Prostate gland (tissue), 2 donors: ENCODE measurements around the gene MCHR1. TPM values are rescaled to one million over a fixed set of nuclear protein-coding genes. Genes with fewer than 3 reads are reported as not detected.

Source experiments
- DNase-seq: peaks from one replicate; pipeline ENCODE4 v3.0.0-alpha.2; 2019; ENCODE audit warnings: low spot score
- H3K27ac ChIP-seq, 2 donors: fragments of 200-600 bp; sonication (generic); 2 replicates each; pipeline ENCODE4 v1.5.1; 2017 to 2019
- H3K27me3 ChIP-seq: fragments of 200-600 bp; sonication (generic); replicated peaks from 2 replicates; pipeline ENCODE4 v1.5.1; 2019; ENCODE audit not compliant: insufficient read depth
- H3K36me3 ChIP-seq, 2 donors: fragments of 200-600 bp; sonication (generic); 1 replicate in 1 of 2; 2 replicates in 1 of 2; pipeline versions ENCODE4 v1.5.1 to v1.8.1; 2017 to 2019
- H3K4me1 ChIP-seq: fragments of 200-600 bp; sonication (generic); replicated peaks from 2 replicates; pipeline ENCODE4 v1.5.1; 2019
- H3K4me3 ChIP-seq, 2 donors: fragments of 200-600 bp; sonication (generic); 2 replicates each; pipeline ENCODE4 v1.5.1; 2017 to 2019
- H3K9me3 ChIP-seq: fragments of 200-600 bp; sonication (generic); 2 replicates; pipeline ENCODE4 v1.5.1; 2017
- CTCF ChIP-seq, 4 experiments: fragments of 200-600 bp in 2 of 4; fragments of 450-650 bp in 2 of 4; sonication (generic) in 2 of 4; IDR thresholded peaks; 1 replicate in 3 of 4; 2 replicates in 1 of 4; pipeline ENCODE4 v1.5.1; 2016 to 2019; ENCODE audit warnings: antibody characterized with exemption in 4 of 4, mild to moderate bottlenecking in 2 of 4, moderate library complexity in 2 of 4
- POLR2A ChIP-seq: fragments of 450-650 bp; IDR thresholded peaks from one replicate; pipeline ENCODE4 v1.6.1; 2016; ENCODE audit warnings: antibody characterized with exemption, mild to moderate bottlenecking
- POLR2AphosphoS5 ChIP-seq: sonication (generic); formaldehyde crosslinking; IDR thresholded peaks from one replicate; pipeline ENCODE4 v1.6.1; 2017; ENCODE audit warnings: antibody characterized with exemption
- WGBS: methylation state at CpG from one replicate; pipeline ENCODE4 v1.1.5; 2018; 5-methylcytosine and 5-hydroxymethylcytosine counted together
- intact Hi-C: fragments of 100-400 bp; cut with DNase I; formaldehyde crosslinking; loops from one replicate; pipeline ENCODE4 v1.14.2; 2022
- total RNA-seq, 2 donors: library from RNA; depleted of rRNA; stranded (reverse); fragments of >200 nt; gene quantifications; one replicate each; pipeline ENCODE4 v1.1.0, GENCODE V29; 2016

MCHR1 gene
- total RNA-seq, 2 donors from 2014 or later: 0.45 TPM; not detected in 1

GRCh38 chr22:40665312-40665711 is 14.0 kb upstream of the MCHR1 start:
- TF ChIP-seq CTCF (IDR thresholded peaks at IDR 0.05): no peak
- peak; percentile 9 for TF ChIP-seq POLR2AphosphoS5
- TF ChIP-seq POLR2A: no peak
- Histone ChIP-seq H3K27ac (no peak overlapping the region), H3K27me3 (no peaks in the 10 kb centered on the region), H3K36me3 (no peaks in the 10 kb centered on the region), H3K4me1 (no peaks in the 10 kb centered on the region), H3K9me3 (no peaks in the 10 kb centered on the region), H3K4me3 (no peak overlapping the region)
- 33% methylated on average over 4 of the region's 4 CpGs for WGBS
- DNase-seq: no peak
- intact Hi-C loops: no loop called here

GRCh38 chr22:40666151-40666848 is 13.0 kb upstream of the MCHR1 start:
- WGBS: 47% methylated on average over 7 of the region's 7 CpGs
- intact Hi-C loops: no loop called here
- DNase-seq: no peak

GRCh38 chr22:40668611-40669411 is 10.5 kb upstream of the MCHR1 start:
- H3K36me3 ChIP-seq: no peaks in the 10 kb centered on the region
- intact Hi-C loops: no loop called here
- WGBS: 76% methylated on average over 11 of the region's 11 CpGs
- TF ChIP-seq POLR2A (no peak), POLR2AphosphoS5 (peak; percentile 35)
- H3K27me3 ChIP-seq: no peaks in the 10 kb centered on the region
- H3K27ac ChIP-seq: no peak overlapping the region
- no peaks in the 10 kb centered on the region for H3K9me3 ChIP-seq
- no peaks in the 10 kb centered on the region for H3K4me1 ChIP-seq
- no peak for DNase-seq
- H3K4me3 ChIP-seq: no peak overlapping the region

More at GRCh38 chr22:40666151-40666848, 13.0 kb upstream of the MCHR1 start:
- Histone ChIP-seq H3K9me3 (no peaks in the 10 kb centered on the region), H3K36me3 (no peaks in the 10 kb centered on the region), H3K4me3 (no peak overlapping the region), H3K27me3 (no peaks in the 10 kb centered on the region), H3K4me1 (no peaks in the 10 kb centered on the region), H3K27ac (no peak overlapping the region)
- no peak for TF ChIP-seq CTCF (IDR thresholded peaks at IDR 0.05)
- TF ChIP-seq POLR2AphosphoS5: no peak
- TF ChIP-seq POLR2A: no peak

GRCh38 chr22:40670058-40670457 is 9.2 kb upstream of the MCHR1 start:
- no peak for DNase-seq
- 69% methylated on average over 2 of the region's 2 CpGs for WGBS
- Histone ChIP-seq H3K9me3 (no peaks in the 10 kb centered on the region), H3K27ac (no peak overlapping the region), H3K36me3 (no peaks in the 10 kb centered on the region), H3K27me3 (no peaks in the 10 kb centered on the region), H3K4me1 (no peaks in the 10 kb centered on the region), H3K4me3 (no peak overlapping the region)
- TF ChIP-seq POLR2AphosphoS5 (no peak), POLR2A (no peak), CTCF (IDR thresholded peaks at IDR 0.05) (no peak)
- intact Hi-C loops: no loop called here

GRCh38 chr22:40671369-40671768 is 7.9 kb upstream of the MCHR1 start:
- no peak for DNase-seq
- Histone ChIP-seq H3K27me3 (no peaks in the 10 kb centered on the region), H3K27ac (no peak overlapping the region), H3K36me3 (no peaks in the 10 kb centered on the region), H3K4me3 (no peak overlapping the region), H3K4me1 (no peaks in the 10 kb centered on the region), H3K9me3 (no peaks in the 10 kb centered on the region)
- TF ChIP-seq CTCF (IDR thresholded peaks at IDR 0.05) (no peak), POLR2AphosphoS5 (no peak), POLR2A (no peak)
- WGBS: 97% methylated on average over 13 of the region's 13 CpGs
- intact Hi-C loops: no loop called here
